GM18520 (cell line): Measurements from ENCODE around the gene KLHL29.

Experiments
- ATAC-seq: cut with Tn5 transposase; IDR thresholded peaks from one replicate; pipeline ENCODE4 v1.9.1; 2021; ENCODE audit not compliant: unreplicated experiment

The KLHL29 gene

DNA sequence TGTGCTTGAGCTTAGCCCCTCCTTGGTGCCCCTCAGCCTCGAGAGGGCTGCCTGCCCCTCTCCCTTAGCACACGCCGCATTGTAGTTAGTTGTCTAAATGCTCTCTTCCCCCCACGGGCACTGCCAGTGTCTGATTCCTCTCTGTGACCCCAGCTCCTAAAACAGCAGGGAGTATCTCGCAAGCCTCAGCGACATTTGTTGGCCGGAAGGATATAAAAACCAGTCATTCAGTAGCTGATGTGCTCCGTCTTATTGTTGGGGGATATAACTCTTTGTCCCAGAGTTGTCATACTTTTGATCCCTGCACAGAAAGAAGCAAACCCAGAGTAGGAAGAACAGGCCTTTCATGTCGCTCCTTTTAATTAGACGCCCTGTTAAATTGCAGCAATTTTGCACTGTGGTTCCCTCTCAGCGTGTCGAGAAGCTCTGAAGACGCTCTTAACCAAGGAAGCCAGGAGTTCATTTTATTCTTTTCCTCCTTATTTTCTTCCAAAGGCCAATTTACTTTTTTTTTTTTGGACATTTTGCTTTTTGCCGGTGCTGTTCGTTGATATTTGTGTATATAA, 201.8 kb downstream of the KLHL29 start:
- ATAC-seq: no peak

DNA sequence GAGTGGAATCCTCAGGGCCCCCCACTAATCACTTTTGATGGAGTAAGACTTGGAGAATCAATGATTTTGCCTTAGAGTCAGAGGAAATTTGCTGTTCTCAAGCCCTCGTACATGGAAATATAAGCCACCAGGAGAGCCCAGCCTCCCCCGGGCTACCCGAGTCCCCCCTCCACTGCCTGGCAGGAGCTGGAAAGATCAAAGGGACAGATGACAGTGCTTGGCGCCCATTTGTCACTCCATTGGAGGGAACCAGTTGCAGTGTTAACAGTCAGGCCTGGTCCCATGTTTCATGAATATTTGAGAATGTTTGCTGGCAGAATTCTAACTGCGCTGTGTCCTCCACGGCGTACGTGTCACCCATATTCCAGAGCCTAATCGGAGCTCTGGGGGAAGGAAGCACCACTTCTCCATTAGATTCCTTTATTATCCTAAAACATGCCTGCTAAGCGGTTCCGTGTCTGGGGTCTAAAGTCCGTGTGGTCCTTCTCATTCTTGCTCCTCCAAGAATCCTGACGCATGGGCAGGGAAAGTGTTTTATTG, 202.4 kb downstream of the KLHL29 start:
- no peak for ATAC-seq

DNA sequence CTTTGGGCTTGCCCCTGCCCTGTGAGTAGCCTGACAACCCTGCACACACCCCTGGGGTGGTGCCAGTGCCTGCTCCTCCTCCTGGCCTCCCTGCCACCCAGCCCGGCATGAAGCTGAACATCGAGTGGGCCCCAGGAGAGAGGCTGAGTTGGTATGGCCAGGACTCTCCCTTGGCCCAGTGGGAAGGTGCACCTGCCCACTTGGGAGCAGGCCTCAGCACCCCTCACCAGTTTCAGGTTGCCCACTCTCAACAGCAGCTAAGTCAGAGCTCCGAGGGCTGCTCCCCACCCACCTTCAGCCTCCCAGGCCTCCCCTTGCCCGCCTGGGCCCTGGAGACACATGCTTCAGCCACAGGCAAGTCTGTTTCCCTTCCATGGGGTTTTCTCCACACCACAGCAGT, 203.1 kb downstream of the KLHL29 start:
- ATAC-seq: no peak

DNA sequence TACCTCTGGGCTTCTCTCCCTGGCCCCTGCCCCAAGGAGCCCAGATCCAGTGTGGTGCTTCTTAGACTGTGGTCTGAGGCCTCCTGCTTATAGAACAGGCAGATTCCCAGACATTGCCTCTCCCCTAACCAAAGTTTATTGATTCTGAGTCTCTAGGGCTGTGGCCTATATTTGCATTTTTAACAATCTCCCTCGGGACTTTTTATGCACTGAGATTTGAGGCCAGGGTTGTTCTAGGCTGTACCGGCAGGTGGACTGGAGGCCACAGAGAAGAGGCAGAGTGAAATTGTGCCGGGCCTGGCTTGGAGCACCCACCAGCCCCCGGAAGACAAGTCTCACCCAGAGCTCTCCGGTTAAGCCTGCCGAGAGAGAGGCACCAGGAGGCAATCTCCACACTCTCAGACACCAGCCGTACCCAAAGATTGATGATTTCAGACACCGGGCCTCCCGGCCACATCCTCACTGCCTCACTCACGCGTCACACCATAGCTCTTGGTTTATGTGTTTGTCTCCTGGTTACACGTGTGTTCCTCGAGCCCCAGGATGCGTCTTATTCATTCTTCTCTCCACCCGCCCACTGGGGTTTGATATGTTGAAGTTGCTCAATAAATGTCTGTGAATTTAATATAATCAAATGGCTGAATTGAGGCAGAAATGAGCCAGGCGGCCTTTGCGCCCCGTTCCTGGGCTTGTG, 203.7 kb downstream of the KLHL29 start:
- no peak for ATAC-seq

DNA sequence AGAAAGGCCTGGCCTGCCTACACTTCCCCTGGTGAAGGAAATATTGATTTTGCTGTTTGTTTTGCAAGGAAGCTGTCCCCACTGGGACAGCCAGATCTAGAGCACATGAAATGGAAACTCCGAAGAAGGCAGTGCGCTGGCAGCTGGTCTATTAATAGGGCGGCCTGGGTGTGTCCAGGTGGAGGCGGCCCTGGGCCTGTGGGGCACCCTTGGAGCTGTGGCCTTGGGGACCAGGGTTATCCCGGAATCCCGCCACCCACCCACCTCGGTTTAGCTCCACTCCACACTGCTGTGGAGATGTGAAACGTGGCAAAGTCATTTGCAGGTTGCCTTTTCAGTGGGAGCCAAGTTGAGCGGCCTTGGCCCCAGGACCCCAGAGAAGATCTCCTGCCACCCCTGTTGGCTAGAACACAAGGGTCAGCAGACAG, 204.3 kb downstream of the KLHL29 start:
- ATAC-seq: no peak

DNA sequence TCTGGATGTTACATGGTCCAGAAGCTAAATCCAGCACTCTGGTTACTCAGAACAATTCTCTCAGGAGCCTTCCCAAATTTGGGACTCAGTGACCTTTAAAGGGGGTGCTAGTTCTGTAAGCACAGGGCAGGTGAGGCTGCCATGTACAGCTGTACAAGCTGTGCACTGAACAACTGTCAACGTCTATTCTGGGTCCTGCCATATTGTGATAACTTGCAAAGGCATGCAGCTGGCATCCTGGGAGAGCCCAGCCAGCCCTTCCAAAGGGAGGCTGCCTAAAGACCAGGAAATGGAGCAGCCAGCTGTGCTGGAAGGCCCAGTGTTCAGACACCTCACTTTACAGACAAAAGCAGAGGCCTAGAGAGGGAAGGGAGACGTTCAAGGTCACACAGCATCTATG, 204.8 kb downstream of the KLHL29 start:
- ATAC-seq: no peak

DNA sequence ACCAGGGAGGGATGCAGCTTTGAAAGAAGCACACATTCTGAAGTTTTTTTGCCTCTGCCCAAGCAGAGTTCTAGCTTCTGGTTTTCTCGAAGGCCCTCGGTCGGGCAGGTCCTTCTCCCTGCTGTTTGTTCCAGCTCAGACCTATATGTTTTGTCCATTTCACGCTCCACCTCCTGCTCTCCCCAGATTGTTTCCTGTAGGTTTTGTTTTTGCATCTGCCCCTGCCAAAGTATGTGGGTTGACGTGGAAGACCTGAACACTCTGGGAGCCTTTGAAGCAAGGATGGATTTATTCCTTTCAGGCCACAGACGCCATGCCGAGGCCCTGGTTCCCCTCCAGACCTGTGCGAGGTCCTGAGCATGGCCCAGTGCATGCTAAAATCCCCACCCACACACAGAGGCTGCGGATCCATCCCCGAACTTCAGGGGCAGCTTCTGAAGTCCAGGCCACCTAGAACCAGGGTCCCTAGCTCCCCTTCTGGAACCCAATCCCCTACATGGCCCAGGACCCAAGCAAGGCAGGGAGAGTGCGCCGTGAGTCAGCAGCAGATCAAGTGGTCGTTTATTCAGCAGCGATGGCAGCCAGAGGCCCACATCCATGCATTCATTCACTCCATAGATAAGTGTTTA, 205.4 kb downstream of the KLHL29 start:
- ATAC-seq: no peak

DNA sequence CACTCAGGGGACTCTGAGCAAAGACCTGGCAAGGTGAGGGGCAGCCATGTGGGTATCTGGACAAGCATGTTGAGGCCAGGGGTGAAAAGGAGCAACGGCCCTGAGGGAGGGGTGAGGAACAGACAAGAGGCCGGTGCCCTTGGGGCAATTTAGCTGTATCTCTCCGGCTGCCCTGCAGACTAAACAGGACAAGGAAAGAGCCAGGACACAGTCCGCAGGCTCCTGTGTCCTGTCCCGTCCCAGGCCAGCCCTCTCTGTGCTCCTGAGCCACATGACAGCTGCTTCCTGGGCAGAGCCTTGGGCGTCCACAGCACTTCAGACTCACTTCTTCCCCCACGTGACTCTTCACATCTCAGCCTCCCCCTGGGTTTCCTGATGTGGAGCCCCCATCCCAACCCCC, 206.1 kb downstream of the KLHL29 start:
- no peak for ATAC-seq

DNA sequence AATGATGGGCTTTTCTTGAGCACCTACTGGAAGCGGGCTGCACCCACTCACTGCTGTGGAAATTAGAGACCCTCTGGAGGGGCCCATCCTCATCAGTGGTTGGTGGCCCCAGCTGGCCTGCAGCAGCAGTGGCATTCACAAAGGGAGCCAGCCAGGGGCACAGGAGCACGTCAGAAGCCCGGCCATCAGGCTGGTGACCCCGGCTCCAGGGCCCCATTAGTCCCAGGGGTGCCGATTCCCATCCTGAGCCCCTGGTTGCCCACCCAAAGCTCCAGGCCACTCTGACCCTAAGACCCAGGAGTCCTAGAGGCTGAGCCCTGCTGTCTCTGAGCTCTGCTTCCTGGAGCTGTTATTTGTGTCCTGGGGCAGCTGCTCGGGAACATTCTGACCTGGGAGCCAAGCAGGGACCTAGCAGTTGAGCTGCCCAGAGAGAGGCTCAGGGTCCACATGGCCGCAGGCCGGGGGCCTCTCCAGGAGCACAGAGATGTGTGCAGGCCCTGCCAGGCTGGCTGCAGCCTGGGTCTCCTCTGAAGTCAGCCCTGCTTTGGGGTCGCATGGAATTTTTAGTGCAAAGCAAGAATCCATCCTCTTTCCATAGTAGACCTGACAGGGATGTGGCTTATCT, 207.2 kb downstream of the KLHL29 start:
- ATAC-seq: no peak

DNA sequence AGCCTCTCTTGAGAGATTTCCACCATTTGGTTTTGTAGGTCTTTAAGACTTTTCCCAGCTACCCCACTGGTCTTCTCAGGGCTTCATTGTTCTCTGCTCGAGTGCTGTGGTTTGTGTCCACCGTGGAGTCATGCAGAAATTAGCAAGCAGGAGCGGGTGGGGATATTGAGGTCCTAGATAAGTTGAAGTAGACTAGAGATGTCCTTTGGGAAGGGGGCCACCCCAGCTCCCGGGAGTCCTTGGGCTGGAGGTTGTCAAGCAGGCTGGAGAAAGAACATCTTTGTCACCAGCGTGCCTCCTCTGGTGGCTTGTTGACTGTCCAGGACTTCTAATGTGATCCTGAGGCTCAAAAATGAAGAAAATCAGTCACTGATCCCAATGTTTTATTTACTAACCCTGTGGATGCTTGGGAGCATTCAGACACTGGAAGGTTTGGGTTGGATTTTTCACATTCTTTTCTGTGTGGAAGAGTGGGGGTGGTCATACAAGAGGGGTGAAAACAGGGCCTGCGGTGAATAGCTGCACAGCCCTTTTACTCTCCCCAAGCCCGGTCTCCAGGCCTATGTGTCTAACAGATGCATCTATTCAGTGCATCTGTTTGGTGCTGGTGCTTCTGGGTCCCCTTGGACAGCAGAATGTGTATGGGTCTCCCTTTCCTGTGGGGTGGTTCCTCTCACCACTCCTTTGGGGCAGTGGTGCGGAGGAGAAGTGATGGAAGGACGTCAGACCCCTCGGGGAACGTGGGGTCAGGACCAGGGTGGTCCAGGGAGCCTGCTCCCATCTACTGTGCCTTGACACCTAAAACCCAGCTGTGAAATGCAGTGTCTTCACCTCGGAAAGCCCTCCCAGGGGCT, 208.1 kb downstream of the KLHL29 start:
- no peak for ATAC-seq

DNA sequence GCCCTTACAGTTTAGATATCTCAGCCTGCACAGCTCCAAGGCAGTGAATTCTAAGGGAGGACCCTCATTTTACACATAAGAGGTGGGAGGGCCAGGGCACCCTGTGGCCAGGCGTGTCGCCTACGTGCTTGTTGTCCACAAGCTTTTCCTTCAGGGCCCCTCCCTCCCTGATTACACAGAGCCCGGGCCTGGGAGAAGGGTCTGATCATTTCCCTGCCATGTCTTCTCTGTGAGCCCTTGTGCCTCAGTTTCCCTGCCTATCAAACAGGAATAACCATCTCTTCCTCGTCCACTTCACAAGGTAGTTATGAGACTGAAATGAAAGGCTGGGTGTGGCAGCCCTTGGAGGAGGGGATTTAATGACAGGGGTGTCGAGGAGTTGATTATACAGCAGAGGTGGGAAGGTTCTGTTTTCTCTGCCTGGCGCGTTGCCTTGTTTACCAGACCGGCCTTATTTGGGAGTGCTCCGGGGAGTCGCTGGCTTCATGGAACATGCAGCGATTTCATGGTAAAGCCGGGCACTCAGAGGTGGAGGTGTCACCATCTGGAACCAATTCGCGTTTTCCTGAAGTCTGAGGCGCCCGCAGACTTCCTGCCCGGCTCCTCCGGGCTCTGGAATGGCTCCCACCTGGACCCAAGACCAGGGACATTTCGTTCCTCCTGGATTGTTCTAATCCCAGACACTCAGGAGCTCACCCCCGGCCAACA, 208.9 kb downstream of the KLHL29 start:
- ATAC-seq: no peak

DNA sequence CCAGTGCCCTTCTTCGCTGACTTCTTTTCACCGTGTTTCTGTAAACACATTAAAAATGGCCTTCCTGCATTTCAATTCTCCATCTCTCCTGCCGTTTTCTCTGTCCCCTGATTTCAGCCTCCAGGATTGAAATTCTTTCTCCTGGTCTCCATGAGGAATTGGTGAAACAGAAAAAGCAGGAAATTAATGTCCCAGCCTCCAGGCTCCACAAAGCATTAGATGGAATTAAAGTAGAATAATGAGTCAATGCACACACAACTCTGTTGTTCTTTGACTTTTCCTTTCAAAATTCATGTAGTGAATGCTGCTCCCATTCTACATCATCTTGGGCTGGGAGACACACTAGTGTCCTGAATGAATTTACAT, 209.5 kb downstream of the KLHL29 start:
- no peak for ATAC-seq

DNA sequence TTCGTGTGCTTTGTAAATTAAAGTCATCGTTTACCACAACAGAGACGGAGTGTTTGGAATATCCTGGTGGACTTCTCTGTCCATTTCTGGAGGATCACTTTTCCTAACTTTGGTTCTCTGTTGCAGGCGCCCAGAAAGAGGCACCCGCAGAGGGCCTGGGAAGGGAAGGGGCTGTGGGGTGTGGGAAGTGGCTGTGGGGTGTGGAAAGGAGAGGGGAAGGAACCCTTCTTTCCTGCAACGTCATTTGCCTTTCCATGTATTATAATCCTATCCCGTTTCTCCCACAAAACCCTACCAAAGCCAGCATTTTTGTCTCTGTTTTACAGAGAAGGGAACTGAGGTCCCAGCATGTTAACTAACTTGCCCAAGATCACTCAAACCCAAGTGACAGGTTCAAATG, 210.0 kb downstream of the KLHL29 start:
- no peak for ATAC-seq

DNA sequence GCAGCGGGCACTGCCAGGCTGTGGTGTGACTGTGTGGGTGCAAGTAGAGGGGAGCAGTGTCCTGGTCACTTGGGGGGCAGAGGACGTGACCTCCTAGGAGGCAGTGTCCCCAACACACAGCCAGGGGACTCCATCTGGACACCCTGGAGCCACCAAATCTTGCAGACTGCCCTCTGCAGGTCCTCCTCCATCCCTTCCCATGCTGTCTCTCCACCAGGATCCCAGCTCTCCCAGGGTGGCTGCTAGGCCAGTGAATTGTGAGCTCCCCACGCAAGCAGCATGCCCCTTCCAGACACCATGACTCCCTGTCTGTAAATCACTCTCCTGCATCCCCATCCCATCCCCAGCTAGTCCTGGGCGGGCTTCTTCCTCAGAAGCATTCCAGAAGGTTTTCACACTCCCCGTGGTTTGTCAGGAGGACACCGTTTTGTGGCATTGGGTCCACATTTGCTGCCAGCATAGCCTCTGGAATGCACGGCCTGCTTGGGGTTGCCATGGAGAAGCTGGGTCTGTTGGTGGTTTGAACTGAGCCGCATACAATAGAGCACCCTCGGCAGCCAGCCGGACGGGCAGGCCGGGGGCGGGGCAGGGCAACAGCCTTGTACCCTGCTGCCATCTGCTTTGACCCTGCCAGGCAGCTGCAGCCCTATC, 210.7 kb downstream of the KLHL29 start:
- no peak for ATAC-seq

DNA sequence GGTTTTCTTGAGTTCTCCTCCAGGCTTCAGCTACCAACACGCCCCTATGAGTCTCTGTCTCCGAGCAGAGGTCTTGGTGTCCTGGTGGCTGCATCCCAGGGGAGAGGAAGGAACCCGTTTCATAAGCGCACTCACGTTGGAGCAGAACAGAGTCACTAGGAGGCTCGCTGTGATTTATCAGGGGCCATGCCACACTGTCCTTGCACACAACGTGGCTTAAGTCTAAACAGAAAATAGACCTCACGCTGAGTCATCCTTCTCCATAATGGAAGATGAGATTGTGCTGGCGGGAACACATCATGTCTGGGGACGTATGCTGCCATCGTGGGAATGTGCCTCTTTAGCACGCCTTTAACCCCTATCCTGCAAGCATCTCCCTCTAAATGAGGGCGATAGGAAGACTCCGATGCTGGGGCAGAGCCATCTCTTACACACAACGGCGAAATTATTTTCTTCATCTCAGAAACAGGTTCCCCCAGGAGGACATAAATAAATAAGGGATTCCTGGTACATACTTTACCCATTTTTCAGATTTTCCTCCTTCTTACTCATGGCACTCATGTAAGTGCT, 211.4 kb downstream of the KLHL29 start:
- no peak for ATAC-seq

DNA sequence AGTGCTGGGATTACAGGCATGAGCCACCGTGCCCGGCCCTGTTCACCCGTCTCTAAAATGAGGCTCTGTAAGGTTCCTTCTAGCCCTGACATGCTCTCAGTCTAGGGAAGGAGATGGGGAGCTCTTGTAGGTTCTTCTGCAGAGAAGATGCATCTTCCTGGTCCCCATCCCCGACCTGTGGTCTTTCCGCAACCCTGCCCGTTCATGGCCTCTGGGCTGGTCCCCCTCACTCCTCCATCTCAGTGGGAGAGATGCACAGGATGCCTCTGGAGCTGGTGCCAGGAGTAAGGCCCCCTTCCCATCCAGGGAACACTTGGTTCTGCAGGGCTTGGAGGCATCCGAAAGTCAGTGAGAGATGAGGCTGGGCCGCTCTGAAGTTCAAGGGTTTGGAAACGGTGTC, 212.7 kb downstream of the KLHL29 start:
- ATAC-seq: no peak

DNA sequence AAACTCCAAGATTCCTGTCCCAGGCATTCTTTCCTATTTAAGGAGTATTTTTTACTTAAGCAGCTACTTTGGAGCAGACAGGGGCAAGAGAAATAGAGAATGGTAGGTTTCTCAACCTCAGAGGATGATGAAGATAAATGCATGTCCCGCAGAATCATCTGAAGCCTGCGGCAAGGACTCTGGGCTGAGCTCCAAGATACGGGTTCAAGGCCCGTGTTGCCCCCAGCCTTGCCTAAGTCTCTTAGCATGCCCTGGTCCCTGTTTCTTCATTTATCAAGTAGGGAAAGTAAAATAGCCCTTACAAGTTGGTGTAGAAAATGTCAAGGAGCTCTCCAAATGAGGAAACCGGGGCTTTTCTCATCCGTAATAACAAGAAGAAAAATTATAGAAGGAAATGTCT, 214.0 kb downstream of the KLHL29 start:
- no peak for ATAC-seq

DNA sequence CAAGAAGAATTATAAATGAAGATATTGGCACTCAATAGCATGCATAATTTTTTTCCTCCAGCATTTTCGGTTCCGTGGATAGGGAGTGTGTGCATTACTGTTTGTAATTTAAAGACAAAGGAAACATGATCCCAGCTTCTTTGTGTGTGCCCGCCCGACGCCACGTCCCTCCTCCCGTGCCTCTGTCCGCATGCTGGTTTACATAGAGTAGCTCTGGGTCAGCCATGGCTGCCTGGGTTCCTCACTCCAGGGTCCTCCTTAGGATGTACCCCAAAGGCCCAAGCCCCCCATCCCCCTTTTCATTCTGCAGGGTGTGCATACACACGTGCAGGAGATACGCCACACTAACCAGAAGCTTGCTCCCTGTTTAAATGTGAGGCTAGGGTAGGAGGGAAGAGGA, 214.7 kb downstream of the KLHL29 start:
- ATAC-seq: no peak

DNA sequence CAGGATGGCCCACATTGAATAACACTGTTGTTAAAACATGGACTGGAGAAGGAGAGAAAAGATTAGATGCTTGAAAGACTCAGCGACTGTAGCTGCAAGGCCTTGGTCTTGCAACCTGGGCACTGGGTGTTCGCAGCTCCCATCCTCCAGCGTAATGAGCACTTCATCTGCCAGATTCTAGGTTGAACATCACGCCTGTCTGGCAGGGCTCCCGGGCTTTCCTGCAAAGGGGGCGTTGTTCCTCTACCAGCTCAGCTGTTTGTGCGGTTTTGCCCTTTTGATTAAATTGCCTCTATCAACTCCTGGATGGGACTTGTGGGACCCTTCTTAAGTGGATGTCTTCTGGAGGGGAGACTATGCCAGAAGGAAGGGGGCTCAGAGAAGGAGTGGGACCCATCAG, 215.4 kb downstream of the KLHL29 start:
- ATAC-seq: no peak
